Measurements from ENCODE around the gene SUSD4.

Gene SUSD4

DNA sequence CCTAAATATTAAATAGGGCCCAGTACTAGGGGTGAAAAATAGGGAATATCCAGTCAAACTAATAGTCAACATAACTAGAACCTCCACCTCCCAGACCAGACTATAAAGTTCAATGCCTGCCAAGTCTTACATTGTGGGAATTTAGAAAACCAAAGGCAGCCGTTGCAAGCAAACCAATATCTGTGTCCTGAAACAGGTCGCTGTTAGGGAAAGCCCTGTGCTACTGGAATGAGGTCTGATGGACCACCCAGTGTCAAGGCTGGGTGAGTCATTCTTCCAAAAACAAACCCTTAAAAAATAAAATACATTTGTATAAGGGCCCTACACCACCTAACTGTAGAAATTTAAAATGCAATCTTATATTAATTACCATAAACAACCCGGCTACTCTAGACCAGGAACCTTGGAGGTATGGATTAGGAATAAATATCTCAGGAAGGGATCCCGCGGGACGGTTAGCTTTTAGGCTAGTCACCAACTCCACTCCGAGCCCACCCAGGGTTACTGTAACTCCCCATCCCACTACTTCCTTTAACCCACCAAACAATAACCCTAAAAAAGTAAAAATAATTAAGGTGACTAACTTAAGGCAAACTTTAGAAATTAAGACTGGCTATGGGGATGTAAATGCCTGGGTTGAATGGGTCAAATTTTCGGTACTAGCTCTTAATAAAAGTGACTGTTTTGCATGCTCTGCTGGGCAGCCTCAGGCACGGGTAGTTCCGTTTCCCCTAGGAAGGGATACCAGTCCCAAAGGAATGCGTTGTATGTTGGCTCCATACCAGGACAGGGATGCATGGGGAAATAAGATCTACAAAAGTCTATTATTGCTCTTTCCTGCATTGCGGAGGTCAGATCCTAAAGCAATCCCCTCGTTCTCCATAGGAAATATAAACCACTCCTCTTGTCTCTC is 155.6 kb downstream of the SUSD4 start:
- no peak for DNase-seq

DNA sequence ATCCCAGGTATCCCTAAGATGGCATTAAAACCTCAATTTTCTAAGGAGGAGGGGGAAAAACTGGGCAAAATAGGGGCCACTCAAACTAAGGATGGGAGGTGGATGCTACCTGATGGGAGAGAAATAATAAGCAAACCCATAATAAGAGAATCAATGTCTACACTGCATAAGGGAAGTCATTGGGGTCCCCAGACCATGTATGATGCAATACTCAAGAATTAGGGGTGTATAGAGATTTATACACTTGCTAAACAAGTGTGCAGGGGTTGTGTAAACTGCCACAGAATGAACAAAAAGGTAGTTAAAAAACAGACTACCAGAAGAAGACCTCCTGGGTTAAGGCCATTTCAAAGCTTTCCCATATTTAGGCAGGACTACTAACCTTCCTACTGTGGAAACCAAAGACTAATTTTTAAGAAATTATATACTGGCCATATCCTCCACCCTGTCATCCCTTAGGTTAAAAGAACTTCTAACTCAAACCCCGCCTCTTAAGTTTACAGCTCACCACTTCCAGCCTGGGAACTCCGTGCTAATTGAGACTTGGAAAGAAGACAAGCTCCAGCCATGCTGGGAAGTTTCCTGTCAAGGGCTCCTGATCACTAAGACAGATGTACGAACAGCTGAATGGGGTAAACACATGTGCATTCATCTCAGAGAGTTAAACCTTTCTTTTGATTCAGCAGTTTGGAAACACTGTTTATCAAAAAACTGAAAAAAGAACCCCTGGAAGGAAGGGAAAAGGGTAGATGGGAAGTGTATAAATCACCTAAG is 156.5 kb downstream of the SUSD4 start:
- no peak for DNase-seq

DNA sequence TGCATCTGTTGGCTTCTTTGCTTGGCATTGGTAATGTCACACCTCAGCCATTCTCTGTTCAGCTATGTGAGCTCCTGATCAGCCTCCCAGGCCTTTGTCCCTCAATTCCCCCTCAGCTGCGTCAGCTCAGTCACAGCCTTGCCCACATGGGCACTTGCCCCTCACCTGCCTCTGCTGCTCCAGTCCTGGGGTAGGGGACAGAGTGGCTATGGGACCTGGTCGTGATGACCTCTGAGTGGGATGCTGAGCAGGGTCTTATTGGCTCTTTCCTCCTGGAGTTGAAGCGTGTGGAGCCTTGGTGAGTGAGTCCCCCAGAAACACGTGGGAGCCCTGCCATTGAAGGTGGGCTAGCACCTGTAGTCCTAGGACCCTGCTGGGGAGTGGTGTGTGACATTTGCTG is 159.6 kb downstream of the SUSD4 start:
- no peak for DNase-seq

DNA sequence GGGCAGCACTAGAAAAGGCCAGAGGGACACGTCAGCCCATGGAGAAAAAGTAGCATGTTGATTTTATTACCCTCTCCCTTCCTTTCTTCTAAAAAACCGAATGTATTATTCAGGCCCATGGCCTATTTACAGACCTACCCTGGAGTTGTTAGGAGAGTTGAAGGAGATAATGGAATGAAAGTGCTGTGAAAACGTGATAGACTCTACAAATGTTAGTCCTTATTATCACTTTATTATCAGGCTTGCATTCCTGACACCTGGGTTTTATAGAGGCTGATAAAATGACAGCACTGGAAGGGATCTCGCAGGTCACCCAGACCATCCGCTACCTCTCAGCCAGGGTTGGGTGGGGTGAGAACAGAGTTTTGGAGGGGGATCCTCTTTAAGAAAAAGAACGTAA is 160.3 kb downstream of the SUSD4 start:
- DNase-seq: no peak

DNA sequence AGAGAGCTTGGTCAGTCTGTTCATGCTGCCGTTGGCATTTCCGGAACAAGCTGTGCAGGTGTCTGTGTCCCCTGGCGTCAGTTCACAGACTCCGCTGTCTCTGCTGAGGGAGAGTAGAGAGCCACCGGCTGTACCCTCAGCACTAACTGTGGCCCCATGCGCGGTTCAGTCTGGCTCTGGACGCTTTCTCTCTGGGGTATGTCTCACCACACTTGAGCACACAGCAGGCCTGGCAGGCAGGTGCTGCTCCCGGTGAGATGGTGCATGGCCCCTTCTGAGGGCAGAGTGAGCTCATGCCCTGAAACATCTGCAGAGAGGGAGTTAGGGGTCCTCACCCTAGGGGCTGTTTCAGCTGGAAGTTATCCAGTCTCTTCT is 161.0 kb downstream of the SUSD4 start:
- no peak for DNase-seq

DNA sequence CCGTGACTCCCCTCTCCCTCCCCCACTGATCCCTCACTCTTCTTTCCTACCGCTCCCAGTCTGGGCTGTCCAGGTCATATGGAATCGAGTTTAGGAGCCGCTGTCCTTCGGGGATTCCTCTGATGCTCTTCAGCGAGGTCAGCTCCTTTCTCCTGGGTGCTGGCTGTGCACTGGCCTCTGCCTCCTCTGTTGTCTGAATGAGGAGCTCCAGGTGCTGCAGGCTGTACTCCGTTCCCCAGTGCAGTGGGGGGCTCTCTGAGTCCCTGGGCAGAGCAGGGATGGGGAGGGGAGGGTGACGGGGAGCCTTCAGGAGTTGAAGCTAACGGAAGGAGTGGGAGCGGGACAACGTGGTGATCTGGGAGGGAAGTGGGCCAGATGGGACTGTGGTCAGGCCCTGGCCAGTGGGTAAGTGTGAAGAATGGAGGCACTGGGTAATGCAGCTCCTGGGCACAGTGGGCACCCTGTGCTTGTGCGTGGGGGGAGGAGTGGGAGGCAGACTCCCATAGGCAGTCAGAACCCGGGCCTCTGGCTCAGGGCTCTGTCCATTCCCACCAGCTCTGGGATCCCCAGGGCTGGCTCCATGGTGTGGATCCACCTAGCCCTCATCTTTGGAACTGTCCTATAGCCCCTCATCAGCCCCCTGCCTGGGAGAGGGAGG is 161.5 kb downstream of the SUSD4 start:
- DNase-seq: no peak

DNA sequence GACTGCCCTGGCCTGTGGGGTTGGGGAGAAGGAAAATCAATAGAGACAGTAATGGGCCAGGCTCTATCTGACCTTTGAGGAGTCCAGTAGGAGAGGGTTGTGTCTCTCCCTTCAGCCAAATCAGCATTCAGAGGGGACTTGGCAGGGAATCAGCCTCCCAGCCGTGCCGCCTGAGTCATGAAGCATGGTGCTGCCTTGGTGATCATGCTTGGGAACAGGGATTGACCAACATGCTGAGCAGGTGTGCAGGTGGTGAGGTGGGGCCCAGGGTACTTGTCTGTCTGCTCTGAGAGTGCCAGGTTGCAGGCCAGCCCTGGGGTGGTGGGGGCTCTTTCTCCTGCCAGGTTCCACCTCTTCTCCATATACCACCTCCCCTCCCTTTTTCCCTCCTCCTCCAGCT is 162.0 kb downstream of the SUSD4 start:
- no peak for DNase-seq

DNA sequence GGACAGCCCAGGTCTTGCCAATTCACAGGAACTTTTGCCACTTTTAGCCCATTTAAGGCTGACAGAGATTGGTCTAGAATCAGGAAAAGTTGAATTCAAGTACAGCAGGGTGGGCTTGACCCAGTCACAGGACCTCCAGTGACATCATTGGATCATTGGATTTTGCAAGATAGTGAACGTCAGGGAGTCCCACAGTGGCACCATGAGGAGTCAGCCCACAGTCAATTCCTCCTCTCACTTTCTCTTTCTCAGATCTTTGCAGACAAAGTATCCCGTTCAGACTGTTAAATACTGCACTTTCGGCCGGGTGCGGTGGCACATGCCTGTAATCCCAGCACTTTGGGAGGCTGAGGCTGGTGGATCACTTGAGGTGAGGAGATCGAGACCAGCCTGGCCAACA is 163.1 kb downstream of the SUSD4 start:
- DNase-seq: no peak

DNA sequence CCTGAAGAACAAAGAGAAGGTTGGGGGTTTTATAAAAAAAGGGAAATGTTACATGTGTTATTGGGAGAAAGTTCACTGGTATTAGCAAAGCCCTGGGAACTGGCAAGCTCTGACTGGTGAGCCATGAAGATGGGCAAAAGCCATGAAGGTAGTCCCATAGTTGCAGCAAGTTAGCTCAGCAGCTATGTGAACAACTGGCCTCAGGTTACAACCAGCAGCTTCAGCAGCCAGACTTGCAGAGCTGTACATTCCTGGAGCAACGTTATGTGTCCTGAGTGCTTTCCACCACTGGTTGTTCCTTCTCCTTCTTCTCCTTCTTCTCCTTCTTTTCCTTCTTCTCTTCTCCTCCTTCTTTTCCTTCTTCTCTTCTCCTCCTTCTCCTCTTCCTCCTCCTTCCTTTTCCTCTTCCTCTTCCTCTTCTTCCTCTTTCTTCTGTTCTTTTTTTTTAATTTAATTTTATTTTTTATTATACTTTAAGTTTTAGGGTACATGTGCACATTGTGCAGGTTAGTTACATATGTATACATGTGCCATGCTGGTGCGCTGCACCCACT is 164.8 kb downstream of the SUSD4 start:
- DNase-seq: no peak

DNA sequence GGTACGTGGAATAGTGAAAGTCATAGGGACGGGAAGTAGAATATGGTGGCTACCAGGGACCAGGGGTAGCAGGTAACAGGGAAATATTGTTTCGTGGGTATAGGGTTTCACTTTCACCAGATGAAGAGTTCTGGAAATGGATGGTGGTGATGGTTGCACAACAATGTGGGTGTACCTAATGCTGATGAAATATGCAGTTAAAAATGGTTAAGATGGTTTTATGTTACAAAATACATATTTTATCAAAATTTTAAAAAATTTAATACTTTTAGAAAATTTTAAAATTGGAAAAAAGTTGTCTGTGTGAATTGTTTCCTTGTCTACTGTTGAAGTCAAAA is 165.4 kb downstream of the SUSD4 start:
- no peak for DNase-seq

DNA sequence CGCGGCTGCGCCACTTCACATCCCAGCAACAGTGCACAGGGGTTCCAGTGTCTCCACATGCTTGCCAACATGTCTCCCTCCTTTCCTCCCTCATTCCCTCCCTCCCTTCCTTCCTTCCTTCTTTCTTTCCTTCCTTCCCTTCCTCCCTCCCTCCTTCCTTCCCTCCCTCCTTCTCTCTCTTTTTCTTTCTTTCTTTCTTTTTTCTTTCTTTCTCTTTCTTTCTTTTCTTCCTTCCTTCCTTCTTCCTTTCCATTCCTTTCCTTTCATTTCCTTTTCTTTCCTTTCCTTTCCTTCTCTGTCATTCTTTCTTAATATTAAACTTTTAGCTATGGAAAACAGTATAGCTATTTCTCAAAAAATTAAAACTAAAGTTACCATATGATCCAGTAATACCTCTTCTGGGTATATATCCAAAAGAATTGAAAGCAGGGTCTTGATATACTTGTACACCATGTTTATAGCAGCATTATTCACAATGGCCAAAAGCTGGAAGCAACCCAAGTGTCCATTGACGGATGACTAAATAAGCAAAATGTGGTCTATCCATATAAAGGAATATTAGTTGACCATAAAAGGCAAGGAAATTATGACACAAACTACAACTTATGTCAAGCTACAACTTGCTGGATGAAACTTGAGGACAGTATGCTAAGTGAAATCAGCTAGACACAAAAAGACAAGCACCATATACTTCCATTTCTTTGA is 165.9 kb downstream of the SUSD4 start:
- DNase-seq: no peak

DNA sequence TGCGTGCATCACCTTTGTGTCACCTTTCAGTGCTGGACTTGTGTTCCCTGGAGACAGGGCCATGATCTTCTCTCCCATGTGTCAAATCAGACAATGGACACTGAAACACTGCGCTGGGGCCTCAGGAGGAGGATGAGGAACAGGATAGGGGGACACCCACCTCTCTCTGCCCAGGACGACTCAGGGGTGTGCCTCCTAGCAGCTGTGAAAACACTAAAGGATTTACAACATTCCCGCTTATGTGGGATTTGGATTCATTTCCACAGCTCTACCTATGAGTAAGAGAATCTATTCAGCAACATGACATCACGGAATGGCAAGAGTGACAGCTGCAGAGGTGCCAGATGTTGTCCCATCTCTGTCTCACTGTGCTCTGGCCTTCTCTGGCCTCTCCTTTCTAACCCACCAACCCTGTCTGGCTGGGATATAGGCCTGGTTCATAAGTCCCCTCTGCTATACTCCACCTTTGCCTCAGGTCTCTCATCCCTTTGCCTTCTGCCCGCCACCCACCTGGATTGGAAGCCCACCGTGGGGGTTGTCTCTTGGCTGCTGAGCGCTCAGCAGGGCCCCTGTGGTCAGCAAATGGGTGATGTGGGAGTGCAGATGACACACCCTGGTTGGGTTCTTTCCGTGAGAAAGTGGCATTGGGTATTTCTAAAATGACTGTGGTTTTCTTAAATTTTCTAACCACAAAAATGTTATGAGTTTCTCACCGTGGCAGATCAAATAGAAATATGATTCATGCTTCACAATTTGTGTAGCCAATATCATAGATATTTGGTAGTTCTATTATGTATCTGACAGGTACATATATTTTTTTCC is 173.9 kb downstream of the SUSD4 start:
- DNase-seq: peak; percentile 55

DNA sequence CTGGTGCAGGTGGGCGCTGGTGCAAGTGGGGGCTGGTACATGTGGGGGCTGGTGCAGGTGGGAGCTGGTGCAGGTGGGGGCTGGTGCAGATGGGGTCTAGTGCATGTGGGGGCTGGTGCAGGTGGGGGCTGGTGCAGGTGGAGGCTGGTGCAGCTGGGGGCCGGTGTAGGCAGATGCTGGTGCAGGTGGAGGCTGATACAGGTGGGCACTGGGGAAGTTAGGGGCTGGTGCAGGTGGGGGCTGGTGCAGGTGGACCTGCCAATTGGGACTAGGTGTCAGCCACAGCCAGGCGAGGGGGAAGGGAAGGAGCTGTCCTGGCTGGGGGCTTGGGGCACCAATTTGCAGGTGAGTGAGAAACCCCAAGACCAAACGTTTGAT is 174.5 kb downstream of the SUSD4 start:
- DNase-seq: no peak

DNA sequence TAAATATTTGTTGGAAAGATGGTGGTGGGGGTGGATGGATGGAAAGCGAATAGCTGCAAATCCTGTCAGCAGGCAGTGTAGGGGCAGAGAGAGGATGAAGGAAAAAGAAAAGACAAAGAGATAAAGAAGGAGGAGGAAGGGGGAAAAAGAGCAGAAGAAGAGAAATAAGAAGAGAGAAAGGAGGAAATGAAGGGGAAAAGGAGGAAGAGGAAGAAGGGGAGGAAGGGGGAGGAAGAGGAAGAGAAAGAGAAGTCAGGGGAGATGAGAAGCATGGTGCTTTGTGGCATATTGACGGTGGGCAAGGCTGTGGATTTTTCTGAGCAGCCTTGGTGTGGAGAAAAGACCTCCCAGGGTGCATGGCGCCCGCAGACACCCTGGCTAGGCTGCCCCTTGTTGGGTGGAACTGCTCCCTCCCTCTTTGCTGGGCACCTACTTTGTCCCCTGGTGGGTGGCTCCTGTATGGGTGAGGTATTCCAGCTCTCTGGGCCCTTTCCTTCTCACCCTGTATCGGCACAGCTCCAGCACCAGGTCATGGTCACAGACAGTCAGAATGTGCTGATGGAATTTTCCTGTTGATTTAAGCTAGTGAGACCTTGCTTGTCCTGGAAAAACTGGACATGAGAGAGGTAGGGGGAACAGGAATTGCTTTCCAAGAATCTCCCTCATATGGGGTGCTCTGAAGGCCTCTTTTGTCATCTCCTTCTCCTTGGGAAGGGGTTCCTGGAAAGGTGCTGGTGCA is 175.2 kb downstream of the SUSD4 start:
- no peak for DNase-seq

DNA sequence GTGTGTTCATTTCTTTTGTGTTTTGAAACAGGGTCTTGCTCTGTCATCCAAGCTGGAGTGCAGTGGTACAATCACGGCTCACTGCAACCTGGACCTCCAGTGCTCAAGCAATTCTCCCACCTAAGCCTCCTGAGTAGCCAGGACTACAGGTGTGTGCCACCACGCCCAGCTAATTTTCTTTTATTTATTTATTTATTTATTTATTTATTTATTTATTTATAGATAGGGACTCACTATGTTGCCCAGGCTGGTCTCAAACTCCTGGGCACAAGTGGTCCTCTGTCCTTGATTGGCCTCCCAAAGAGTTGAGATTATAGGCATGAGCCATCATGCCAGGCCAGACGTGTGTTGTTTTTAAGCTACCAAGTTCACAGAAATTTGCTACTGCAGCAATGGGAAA is 177.2 kb downstream of the SUSD4 start:
- DNase-seq: no peak

DNA sequence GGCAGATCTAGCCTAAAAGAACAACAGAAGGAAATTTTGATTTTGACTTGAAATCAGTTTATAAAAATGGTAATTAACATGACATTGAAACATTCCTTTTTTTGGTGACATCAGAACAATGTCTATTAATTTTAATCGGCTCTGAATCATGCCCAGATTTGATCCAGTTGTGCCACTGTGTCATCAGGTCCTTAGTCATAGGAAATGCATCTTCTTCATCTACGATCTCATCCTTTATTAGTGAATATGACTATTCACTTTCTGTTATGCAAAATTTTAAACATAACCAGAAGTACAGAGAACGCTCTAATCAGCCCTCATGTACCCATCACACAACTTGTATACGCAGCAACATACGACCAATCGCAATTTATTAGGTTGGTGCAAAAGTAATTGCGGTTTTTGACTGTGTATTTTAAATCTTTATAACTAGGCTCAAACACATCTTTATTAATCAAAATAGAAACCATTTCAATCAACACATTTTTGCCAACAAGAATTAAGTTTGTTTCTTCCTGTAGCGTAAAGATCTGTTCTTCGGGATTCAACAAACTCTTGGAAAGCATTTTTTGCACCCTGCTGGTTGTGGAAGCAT is 180.6 kb downstream of the SUSD4 start:
- no peak for DNase-seq

DNA sequence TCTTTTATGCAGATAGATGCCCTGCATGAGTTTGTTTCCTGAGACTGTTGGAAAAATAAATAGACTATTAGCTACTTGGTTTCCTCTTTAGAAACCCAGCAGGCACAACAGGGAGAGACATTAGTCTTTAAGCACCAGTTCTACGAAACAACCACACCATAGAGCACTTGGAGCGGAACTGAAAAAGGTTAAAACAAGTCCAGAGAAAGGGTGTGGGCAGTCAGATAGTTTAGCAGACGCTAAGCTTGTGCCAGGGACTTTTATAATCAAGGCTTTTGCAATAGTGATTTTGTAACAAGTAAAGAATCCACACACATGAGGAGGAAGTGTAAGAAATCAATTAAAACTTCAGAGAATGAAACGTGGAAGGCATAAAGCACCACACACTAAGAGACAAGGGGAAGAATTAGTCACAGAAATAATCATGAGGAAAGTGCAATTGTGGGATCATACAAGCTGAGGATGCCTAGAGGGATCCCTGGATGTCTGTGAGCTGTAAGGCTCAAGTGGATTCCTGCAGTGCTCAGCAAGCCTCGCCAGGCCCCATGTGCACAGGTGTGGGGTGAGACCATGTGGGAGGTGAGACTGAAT is 183.2 kb downstream of the SUSD4 start:
- DNase-seq: peak; percentile 12

DNA sequence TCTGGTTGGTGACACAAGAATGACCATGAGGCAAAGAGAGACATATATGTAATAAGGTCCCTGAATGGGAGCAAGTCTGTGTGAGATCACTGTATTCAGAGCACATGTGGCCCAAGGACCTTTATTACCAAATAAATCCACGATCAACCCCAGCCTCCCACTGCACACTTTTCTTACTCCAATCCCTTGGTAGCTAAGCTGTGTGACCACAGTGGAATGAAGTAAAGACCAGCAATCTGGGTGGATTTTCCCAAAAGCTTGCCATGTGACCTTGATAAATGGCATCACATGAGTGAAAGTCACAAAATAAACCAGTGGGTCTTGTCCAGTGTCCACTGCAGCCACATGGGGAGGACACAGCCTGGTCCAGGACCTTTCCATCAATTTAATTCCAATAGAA is 184.2 kb downstream of the SUSD4 start:
- no peak for DNase-seq

DNA sequence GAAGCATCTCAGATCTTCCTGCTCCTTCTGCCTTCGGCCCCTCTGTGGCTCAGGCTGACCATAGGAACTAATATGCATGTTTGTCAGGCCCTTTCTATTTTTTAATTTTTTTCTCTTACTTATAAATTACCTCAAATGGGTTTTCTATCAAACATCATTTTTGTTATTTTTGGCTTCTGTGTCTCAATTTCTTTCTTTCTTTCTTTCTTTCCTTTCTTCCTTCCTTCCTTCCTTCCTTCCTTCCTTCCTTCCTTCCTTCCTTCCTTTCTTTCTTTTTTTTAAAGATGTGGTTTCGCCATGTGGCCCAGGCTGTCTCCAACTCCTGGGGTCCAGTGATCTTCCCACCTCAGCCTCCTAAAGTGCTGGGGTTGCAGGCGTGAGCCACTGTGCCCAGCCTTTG is 184.7 kb downstream of the SUSD4 start:
- DNase-seq: no peak

DNA sequence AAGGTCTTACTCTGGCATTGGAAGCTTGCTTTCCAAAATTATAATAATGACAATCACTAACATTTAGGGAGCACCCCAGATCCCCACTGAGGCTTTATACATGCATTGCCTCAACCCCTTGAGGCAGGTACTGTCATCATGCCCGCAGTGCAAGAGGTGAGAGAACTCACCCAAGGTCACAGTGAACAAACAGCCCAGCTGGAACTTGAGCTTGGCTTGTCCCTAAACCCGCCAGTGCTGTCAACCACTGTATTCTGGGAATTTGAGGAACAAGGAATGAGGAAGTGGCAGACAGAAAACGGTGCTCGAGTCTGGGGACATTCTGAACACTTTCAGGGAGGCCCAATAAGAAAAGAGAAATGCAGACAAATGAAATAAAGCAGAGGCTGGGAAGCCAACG is 186.3 kb downstream of the SUSD4 start:
- DNase-seq: peak; percentile 6

DNA sequence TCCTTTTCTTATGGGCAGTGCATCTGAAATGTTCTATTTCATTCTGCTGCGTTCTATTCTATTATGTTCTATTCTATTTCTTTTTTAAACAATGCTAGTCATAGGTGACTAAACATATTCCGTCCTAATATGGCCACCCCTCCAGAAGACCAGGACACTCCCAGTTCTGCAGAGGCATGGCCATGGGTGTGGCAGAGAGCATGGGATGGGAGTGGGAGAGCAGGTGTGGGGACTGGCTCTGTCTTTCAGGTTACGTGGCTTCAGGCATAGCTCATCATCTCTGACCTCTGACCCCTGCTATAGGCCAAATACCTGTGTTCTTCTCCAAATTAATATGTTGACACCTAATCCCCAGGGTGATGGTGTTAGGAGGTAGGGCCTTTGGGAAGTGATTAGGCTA is 187.5 kb downstream of the SUSD4 start:
- no peak for DNase-seq

Measured in CD4-positive, alpha-beta T cell treated with Interleukin-21 for 1 hour (primary cell).